Esophagus muscularis mucosa (tissue), 4 donors: ENCODE measurements around the gene SLC24A3.

Experiments
- EP300 ChIP-seq: sonication (generic); formaldehyde crosslinking; IDR thresholded peaks from one replicate; pipeline ENCODE4 v1.6.1; 2017; ENCODE audit warnings: antibody characterized with exemption
- POLR2A ChIP-seq: fragments of 450-650 bp; IDR thresholded peaks from one replicate; pipeline ENCODE4 v1.6.1; 2017; ENCODE audit warnings: antibody characterized with exemption, moderate library complexity, mild to moderate bottlenecking, low read depth
- POLR2AphosphoS5 ChIP-seq, 2 donors: sonication (generic); formaldehyde crosslinking; IDR thresholded peaks; one replicate each; pipeline ENCODE4 v1.6.1; 2017; ENCODE audit warnings: antibody characterized with exemption in 2 of 2
- TF ChIP-seq, protein P1 (sequence below), 3 experiments: fragments of 200-600 bp in 2 of 3; fragments of 450-650 bp in 1 of 3; sonication (generic) in 2 of 3; IDR thresholded peaks; one replicate each; pipeline ENCODE4 v1.5.1; 2017 to 2019; ENCODE audit warnings: antibody characterized with exemption in 3 of 3, mild to moderate bottlenecking in 2 of 3, moderate library complexity in 1 of 3

DNA sequence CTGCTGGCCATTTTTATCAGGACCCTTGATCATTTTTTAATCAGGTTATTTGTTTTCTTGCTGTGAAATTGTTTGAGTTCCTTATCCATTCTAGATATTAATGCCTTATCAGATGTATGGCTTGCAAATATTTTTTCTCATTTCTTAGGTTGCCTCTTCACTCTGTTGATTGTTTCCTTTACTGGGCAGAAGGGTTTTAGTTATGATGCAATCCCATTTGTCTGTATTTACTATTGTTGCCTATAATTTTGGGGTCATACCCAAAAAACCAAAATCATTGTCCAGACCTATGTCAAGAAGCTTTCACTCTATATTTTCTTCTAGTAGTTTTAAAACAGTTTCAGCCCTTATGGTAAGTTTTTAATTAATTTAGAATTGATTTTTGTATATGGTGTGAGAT lies 172.5 kb downstream of the SLC24A3 start:
- TF ChIP-seq, protein P1, sequence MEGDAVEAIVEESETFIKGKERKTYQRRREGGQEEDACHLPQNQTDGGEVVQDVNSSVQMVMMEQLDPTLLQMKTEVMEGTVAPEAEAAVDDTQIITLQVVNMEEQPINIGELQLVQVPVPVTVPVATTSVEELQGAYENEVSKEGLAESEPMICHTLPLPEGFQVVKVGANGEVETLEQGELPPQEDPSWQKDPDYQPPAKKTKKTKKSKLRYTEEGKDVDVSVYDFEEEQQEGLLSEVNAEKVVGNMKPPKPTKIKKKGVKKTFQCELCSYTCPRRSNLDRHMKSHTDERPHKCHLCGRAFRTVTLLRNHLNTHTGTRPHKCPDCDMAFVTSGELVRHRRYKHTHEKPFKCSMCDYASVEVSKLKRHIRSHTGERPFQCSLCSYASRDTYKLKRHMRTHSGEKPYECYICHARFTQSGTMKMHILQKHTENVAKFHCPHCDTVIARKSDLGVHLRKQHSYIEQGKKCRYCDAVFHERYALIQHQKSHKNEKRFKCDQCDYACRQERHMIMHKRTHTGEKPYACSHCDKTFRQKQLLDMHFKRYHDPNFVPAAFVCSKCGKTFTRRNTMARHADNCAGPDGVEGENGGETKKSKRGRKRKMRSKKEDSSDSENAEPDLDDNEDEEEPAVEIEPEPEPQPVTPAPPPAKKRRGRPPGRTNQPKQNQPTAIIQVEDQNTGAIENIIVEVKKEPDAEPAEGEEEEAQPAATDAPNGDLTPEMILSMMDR (IDR thresholded peaks at IDR 0.05): no peak
- TF ChIP-seq POLR2A: no peak
- TF ChIP-seq EP300: no peak
- TF ChIP-seq POLR2AphosphoS5 (IDR thresholded peaks at IDR 0.05): no peak
